T47D (cell line): ENCODE results near the gene ARID1B.

Source experiments
- DNase-seq, 2 experiments: peaks; one replicate each; pipeline versions ENCODE4 v3.0.0 to v3.0.0-alpha.2; 2011 to 2012; ENCODE audit warnings: low read depth in 1 of 2, low spot score in 1 of 2
- JUND ChIP-seq: IDR thresholded peaks from 2 replicates; pipeline ENCODE4 v1.6.1; 2012; ENCODE audit warnings: low read depth
- in situ Hi-C: cut with HindIII; loops from 2 replicates; pipeline ENCODE4 v1.10.0; 2016; ENCODE audit warnings: low sequenced_read_pairs, low pct_unique_long_range_greater_than_20kb

The ARID1B gene

DNA sequence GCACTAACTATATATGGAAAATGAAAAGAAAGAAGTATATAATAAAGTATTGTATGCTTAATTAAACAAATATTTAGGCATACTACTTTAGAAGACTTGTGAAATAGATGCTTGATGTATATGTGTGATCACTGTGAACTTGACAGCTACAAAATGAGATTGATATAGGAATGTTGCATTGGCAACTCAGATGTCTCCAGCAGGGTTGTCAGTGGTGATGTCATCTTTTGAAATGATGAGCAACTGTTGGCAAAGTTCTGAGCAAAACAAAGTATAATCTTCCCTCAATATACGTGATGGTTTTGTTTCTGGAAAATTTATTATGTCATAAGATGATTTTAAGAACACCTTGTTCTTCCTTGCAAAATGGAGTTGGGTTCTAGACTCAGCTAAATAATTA lies 133.8 kb downstream of the ARID1B start:
- DNase-seq = no peak
- TF ChIP-seq JUND = no peak
- in situ Hi-C loops = no loop called here

DNA sequence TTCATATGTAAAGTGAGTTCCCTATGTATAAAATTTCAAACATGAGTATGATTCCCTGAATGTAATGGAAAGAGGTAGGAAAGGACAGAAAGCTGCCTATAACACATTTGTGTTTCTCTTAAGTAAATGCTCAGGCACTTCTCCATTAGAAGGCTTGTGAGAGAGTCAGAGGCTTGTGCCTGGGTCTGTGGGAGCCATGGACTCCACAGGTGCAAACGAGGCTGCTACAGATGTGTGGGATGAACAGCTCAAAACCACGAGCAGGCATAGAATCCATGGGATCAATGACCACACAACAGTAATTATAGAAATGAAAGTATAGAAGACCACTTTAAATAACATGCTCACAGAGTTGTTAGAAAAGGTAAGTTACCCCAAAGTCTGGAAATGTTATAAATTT lies 134.4 kb downstream of the ARID1B start:
- TF ChIP-seq JUND = no peak
- in situ Hi-C loops = no loop called here
- DNase-seq = no peak

DNA sequence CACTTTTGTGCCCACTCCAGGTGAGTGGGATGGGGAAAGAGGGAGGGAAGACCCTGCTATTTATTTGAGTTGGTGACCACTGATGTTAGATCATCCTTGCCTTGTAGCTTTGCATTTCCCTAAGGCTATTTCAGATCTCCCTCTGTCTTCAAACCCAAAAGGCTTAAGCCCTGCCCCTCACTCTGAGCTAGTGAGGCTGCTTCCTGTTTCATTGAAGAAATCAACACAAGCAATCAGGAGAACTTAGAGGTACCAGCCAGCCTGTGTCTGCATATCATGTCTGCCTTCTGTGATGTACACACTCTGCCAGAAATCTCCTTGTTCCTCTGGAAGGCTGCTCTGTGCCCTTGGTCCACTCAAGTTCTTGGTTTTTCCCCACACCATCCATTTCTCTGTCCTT lies 135.3 kb downstream of the ARID1B start:
- TF ChIP-seq JUND = no peak
- no peak for DNase-seq
- in situ Hi-C loops = no loop called here

DNA sequence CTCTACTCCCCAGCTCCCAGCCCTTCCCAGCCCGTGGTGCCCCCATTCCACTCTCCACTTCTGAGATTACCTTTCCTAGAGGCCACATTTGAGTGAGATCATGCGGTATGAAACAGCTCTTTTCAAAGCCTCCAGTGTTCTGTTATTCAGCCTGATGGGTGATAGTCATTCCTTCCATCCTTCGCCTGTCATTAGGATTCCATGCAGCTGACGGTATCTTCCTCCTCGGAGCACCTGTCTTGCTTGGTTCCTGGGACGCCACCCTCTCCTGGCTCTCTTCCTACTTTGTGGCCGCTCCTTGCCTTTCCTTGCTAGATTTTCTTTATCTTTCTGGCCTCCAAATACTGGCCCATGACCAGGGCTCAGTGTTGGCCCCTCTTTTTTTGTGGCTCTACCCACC lies 137.0 kb downstream of the ARID1B start:
- in situ Hi-C loops = no loop called here
- no peak for DNase-seq
- no peak for TF ChIP-seq JUND

DNA sequence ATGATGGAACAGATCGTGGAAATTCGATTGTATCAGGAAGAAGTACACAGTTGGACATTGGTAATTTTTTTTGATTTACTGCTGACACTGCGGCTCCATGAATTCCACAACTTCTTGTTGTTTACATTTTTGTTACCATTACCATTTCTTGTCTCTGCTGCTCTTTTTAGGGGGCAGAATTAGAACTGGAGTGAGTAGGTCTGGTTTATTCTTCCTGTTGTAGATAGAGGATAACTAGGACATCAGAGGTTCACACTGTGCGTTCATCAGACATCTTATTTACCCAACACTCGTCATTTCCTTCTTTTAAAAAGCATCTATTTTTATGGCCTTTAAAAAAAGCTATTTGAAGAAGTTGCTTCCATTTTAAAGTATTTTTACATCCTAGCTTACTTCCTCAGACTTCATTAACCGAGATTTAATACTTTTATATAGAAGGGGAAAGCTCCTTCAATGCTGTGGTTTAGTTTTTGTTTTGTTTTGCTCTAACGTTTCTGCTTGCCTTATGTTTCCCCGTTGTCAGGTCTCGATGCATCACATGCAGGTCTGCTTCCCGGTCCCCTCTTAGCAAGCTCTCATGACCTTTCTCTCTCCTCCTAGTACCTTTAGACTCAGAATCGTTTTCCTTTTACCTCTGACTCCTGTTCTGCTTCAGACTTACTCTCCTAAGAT lies 139.1 kb downstream of the ARID1B start:
- DNase-seq = no peak
- TF ChIP-seq JUND = no peak
- in situ Hi-C loops = no loop called here

GRCh38 chr6:156917213-156917612 lies 140.0 kb downstream of the ARID1B start:
- DNase-seq = no peak
- in situ Hi-C loops = no loop called here
- no peak for TF ChIP-seq JUND

- in situ Hi-C loops = no loop called here
- no peak for DNase-seq
- no peak for TF ChIP-seq JUND
Measured at GRCh38 chr6:156918647-156919046, 141.5 kb downstream of the ARID1B start.

- no peak for DNase-seq
- in situ Hi-C loops = no loop called here
- TF ChIP-seq JUND = no peak
Measured at GRCh38 chr6:156919370-156919769, 142.2 kb downstream of the ARID1B start.

GRCh38 chr6:156919814-156920369 lies 142.7 kb downstream of the ARID1B start:
- no peak for DNase-seq
- no peak for TF ChIP-seq JUND
- in situ Hi-C loops = no loop called here

DNA sequence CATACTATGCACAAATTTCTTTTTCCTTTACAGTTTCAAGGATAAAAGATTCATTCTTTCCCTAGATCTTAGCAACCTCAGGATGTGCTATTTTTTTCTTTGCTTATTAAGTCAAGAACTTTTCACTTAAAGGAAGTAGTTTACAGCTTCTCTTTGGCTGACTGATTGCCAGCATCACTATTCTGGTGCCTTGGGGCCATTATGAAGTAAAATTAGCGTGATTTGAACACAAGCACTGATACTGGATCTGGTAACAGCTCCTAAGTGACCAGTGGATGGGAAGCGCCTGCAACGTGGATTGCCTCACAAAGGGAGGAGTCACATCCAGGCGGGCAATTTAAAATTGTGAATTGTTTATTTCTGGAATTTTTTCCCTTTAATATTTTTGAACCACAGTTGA lies 147.1 kb downstream of the ARID1B start:
- in situ Hi-C loops = no loop called here
- no peak for DNase-seq
- TF ChIP-seq JUND = no peak

DNA sequence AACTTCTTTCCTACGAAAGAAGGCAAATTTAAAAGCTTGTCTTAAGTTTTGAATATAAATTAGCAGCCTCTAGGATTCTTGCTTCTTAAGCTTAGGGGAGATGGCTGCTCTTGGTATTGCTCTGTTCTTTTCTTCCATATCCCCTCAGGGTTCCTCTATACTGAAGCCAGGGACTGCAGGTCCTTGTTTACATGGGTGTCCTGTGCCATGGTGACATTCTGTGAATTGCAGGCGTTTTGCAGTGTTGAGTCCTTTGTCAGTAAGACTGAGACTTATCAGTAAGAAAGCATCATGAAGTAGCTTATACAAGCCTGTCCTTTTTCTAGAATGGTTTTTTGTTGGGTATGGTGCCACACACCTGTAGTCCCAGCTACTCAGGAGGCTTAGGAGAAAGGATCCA lies 147.8 kb downstream of the ARID1B start:
- in situ Hi-C loops = no loop called here
- no peak for DNase-seq
- no peak for TF ChIP-seq JUND

- no peak for DNase-seq
- no peak for TF ChIP-seq JUND
- in situ Hi-C loops = no loop called here
Measured at GRCh38 chr6:156925718-156926607, 148.8 kb downstream of the ARID1B start.

DNA sequence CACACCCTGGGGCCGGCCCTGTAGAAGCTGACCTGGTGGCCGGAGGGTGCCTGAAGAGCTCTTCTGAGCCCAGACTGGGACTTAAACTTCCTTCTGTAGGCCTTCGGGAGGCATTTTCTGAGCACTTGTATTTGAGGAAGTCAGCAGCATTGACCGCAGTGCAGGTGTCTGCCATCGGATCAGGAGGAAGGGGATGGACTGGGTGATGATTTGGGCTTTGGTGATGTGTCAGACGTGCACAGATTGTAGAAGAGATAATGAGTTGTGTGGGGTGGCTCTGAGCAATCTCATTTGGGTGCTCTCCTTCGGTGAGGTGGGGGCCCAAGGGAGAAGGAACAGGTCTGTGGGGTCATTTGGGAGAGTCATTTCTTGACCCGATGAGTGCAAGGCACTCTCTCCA lies 150.9 kb downstream of the ARID1B start:
- in situ Hi-C loops = no loop called here
- TF ChIP-seq JUND = no peak
- no peak for DNase-seq
